Dermis blood vessel endothelial cell (primary cell): ENCODE data around the gene MTSS2. TPM values are rescaled to one million over a fixed set of nuclear protein-coding genes. Genes with fewer than 3 reads are reported as not detected.

Experiments
- DNase-seq: peaks from one replicate; pipeline ENCODE4 v3.0.0; 2010
- total RNA-seq: library from RNA; depleted of rRNA; stranded (reverse); fragments of >200 nt; gene quantifications from 2 replicates; pipeline ENCODE4 v1.2.3, GENCODE V29; 2014

MTSS2 gene
- total RNA-seq, 1 donor from 2014 or later: 20.6 TPM

DNA sequence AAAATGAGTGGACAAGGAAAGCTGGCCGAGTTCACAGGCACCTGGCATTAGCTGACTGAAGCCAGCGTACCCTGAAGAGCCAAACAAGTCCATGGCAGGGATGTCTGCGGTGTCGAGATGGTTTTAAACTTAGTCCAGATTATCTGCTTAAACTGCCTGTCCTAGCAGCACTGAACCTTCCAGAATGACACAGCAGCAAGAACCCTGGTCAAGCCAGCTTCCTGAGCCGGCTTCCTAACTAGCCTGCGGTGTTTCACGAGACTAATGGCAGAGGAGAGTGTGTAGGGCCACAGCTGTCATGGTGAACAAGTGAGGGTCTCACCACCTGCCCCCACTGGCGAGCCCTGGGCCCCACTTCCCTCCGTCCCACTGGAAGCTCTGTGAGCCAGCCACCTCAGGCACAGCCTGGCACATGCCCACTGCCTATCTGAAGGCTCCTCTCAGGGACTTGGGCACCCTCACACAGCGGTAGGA is 28.8 kb upstream of the MTSS2 start:
- DNase-seq: no peak

DNA sequence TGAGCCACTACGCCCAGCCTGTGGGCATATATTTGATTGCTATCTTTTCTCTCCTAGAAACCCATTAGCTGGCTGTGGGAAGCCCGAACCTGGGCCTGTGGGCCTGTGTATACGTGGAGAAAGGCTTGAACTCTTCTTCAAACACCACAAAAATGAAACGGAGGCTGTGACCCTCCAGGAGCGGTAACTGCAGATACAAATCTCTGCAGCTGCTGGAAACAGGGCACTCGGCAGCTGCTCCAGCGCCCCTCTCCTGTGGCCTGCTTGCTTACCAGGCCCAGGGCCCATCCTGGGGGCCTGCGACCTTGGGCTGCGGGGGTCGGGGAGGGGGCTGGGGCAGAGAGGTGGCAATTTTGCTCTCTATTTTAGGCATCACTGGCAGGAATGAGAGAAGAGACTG is 28.0 kb upstream of the MTSS2 start:
- no peak for DNase-seq

DNA sequence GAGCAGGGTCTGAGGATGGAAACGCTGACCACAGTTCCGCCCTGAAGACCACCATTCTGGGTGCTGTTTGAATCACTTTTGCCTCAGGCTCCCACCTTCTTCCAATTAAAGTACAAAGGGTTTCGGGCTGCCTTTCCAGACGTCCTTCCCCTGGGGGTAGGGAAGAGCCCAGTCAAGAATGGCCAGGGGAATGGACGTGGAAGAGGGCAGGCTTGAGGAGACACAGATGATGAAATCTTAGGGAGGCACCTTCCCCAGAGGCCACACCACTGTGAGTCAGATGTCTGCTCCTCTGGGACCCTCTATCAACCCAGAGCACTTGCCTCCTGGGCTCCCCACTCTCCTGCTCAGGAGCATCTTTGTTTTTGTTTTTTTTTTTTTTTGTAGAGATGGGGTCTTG is 27.5 kb upstream of the MTSS2 start:
- no peak for DNase-seq

DNA sequence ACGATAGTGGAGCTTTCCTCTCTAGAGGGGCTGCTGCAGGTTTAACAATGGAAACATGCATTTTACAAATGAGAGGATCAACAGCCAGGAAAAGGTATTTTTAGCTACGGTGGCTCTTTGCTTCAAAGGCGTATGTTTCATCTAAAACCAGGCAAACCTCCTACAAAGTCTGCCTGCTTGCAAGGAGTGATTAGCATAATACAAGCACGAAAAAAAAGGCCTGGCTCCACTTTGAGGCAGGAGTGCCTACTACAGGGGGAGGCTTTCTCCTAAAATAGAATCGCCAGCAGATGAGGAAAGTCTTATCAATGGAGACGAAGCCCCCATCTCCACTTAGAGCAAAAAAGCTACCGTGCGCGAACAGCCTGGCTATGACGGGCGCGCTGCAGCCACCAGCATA is 27.1 kb upstream of the MTSS2 start:
- DNase-seq: no peak

DNA sequence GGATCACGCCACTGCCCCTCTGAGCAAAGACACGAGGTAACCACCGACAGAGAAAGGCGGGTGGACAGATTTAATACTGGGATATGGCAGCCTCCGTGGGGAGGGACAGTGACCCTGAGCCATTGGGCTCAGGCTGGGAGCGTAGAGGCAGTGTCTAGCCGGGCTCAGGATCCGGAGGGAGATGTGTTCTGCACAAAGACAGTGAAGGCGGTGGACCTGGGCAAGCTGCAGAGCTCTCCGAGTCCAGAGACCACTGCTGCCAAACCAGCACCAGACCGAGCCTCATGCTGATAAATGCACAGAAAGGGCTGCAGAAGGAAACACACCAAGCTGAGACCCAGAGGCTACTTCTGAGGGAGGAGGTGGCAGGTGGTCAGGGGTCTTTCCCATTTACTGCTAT is 26.5 kb upstream of the MTSS2 start:
- no peak for DNase-seq

DNA sequence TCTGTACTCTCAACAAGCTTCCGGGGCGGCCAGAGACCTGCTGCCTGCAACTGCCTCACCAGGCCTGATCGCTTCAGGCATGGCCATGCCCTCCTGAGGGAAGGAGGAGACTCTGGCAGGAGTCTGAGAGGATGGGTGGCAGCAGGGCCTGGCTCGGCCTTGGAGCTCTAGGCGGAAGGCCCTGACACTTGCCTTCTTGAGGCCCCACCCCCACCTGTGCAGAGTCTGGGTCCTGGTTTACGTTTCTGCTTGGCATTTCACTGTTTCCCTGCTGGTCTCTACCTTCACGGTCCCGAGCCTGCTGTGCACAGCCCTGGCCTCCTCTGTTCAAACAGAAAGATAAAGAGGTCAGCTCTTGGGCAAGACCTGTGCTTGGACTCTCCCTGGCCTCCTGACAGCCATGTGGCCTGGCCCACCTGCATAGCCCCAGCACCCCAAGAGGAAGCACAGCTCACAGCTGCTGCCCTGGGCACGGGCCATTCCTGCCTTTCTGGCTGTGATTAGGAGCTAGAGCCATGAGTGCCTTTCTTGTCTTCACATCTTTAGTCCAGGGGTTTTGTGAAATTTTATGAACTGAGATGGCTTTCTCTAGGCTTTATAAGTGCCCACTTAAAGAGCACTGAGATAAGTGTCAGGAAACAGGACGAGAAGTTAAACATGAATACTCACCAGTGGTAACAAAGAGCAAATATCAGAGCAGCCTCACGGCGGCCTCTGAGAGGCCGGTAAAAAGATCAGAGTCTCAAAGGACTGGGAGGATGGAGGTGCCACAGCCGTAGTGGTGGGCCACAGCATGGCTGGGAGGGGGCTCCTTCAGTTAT is 25.6 kb upstream of the MTSS2 start:
- DNase-seq: no peak

DNA sequence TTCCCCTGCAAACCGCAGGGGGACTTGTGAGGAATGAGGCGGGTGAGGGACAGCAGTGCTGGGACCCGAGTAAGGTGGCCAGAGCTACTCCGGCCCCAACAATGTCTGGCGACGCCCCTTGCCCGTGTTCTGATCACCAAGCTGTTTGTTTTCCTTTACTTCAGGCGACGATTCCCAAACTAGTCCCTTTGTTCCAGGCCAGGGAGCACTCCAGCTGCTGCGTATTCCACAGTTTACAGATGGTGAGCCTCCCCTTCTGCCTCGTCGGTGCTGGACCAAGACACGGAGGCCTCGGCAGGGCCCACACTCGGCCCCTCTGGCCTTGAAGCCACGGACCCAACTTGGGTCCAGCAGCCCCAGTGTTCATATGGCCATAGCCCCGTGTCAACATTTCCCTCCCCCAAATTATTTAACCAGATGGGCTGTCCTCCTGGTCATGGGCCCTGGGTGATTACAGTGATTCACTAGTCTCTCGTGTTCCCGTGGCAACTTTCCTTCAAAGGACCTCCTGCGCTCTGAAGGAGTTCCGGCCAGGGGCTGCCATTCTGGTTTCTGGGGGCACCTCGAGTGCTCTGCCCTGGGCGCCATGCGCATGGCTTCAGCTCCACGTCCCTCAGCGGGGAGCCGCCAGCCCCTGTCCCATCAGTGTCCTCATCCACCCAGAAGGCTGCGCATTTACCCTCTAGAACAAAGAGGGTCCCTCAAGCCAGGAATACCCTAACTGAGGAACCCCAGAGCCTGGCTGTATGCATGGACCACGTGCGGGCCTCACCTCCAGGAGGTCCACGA is 24.8 kb upstream of the MTSS2 start:
- DNase-seq: no peak

DNA sequence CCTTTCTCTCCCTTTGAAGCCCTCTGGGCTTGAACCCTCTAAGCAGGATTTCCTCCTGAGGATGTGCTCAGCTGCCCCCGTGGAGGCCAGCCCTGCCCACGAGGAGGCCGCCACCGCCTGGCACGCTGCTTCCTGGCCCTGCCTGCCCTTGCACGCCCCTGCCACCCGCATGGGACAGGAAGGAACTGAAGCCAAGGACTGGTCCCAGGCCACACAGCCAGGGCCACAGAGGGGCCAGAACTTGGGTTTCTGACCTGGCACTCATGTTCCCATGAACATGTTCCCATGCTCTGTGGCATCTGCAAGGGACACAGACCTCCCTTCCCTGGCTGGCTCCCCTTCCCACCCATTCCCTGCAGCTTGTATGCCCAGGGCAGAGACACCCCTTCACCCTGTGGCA is 24.1 kb upstream of the MTSS2 start:
- DNase-seq: no peak

DNA sequence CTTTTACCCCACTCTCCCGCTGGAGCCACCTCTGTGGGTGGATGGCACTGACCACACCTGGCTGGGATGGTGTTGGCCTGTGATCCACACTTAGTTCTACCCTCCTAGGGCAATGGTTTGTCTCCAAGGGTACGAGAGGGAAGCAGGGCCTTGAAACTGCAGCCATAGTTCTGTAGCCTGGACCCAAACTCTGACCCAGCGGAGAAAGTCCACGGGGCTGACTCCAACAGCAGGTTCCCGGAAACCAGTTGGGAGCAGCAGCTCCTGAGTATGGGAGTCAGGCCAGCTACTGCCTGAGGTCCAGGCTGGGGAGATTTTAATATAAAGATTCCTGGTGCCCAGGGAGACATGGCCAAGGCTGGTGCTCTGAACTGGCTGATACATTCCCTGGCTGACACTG is 23.6 kb upstream of the MTSS2 start:
- DNase-seq: no peak

DNA sequence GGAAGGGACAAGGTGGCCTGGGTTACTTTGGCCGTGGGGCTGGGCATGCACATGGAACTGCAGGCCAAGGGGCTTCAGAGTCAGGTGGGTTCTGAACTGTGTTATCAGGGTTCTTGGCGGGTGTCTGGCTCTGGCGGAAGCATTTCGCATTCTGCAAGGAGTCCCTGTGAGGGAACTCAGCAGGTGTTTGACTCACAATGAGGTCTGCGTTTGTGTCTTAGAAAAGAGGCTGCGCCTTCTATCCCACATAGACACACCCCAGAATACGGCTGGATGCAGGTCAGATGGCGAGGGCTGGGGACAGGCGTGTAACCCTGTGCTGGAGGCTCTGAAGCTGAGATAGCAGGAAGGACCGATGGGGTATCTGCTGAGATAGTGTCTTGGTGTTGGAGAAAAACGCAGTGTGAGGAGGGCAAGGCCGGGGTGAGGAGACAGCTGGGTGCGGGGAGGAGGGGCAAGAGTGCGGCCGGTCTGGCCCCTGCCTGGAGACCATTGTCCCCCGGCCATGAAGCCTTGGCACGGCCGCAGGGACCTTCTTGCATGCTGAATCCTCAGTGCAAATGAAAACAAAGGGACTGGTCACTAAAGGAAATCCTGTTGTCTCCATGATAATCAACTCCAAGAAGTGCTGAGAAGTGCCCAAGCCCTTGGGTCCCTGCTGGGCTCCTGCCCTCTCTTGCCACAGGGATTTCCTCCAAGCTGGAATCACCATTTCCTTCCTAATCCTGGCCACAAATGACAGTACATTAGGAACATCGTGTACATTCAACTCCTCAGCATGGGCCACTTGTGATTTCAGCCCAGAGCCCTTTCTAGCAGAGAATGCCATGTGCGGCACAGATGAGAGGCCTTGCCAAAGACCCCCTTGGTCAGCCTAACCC is 22.8 kb upstream of the MTSS2 start:
- DNase-seq: no peak

DNA sequence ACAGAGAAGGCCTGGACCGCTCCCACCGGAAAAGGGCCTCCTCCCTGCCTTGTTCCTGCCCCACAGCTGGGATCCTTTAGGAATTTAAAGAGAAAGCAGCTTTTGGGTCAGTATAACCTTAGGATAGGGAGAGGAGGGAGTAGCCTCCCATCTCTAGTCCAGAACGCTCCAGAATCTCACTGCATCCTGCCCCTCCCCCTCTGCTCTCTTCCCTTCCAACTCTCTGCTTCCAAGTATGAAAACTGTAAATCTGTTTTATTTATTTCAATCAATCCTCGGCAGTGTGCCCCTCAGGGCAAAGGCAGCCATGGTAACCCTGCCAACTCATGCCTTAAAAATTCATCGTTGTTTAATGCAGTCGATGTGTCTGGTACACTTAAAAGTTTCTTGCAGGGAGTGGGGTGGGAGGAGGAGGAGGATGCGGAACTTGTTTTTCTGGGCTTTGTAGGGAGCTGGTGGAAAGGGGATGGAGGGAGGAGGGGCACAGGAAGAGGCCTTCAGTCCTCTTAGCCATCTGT is 21.2 kb upstream of the MTSS2 start:
- DNase-seq: peak; percentile 56

DNA sequence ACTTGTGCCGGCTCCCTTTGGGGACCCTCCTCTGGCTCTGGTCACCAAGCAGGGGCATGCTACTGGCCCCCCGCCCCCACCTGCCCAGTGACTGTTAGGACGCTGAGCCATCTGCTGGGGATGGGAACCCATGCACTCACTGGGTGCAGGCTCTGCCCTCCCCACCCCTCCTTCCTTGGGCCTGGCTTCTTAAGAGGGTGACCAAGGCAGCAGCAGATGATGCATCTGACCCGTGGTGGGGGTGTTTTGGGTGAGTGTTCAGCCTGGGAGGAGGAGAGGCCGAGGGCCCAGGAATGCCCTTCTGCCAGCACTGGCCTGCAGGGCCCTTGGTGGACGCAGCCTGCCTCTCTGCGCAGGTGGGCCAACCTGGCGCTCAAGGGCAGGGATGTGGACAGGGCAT is 19.2 kb upstream of the MTSS2 start:
- DNase-seq: no peak

DNA sequence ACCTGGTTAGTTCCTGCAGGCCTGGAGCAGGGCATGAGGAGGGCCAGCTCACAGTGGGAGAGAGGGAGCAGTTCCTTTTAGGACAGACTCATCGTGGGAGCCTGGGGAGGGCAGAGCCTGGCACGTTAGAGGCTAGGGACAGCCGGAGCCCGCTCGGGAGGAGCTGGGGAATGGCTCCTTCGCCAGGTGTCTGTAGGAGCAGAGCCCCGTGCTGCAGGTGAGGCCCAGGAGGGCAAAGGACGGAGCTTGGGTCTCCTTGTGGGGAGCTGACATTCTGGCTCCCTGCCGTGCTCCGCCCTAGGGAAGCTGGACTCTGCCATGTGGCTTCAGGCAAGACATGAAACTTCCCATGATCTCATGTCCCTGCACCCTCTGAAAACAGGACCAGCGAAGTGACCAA is 18.7 kb upstream of the MTSS2 start:
- DNase-seq: no peak

DNA sequence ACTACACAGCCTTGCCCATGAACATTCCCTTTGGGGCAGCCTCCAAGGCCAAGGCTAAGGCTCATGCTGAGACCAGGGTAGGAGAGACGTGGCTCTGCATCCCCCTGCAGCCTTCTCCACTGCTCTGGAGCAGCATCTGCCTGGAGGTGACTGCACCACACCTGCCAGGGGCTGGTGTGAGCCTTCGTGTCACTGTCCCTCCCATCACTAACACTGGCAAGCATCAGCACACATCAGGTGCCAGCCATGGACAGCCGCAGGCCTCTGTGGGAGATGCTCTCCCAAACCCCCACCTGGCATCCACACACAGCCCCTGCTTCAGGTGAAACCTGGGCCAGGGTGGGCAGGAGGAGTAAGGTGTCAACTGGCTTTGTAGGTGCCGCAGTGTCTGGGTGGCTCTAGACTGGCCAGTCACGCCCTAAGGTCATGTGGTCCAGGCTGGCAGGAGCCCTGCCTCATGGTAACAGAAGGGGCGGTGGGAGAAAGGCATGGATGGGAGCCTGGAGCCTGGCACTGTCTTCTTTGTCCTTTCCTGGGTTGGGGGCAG is 18.1 kb upstream of the MTSS2 start:
- no peak for DNase-seq

DNA sequence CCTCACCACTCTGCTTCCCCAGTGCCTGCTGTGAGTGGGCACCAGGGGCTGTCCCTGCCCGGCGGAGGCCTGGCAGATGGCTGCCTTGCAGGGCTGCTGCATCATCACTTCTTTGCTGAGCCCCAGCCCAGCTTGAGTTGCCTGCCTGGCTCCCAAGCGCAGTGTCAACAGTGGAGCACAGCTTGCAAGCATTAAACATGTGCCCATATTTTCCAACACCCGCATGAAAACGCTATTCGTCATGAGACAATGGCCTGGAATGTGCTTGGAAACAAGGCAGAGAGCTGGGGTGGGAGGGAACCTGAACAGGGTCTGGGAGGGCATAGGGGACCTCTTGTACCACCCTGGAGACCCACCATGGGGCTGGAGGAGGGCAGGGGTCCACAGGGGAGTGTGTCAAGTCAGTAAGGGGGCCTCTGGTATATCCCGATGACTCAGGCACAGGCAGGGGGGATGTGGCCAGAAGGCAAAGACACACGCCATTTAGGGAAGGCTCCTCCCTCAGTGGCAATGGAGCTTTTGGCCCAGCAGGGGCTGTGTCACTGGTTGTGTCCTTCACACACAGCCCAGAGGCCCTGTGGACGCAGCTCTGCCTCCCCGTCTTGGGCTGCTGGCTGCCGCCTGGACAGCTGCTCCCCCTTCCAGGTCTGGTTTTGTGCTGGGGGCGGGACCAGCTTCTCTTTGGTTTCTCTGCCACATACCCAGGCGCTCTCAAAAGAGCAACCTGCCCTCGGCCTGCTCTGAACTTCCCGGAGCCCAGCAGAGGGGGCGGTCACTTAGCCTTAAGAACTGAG is 17.4 kb upstream of the MTSS2 start:
- DNase-seq: no peak

DNA sequence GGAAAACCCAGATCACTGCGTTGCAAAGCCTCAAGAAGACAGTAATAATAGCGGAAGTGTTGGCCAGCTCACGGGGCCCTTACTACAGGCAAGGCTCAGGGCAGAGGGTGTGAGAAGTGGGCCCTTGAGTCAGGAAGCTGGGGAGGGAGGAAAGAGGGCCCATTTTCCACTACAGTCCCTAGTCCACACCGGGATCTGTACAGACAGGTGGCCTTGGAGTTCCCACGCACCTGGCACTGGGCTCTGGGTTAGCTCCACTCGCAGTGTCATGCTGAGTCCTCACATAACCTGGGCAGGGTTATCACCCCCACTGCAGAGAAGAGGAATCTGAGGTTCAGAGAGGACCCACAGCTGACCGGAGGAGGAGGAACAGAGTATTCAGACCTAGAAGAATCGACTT is 16.8 kb upstream of the MTSS2 start:
- no peak for DNase-seq

DNA sequence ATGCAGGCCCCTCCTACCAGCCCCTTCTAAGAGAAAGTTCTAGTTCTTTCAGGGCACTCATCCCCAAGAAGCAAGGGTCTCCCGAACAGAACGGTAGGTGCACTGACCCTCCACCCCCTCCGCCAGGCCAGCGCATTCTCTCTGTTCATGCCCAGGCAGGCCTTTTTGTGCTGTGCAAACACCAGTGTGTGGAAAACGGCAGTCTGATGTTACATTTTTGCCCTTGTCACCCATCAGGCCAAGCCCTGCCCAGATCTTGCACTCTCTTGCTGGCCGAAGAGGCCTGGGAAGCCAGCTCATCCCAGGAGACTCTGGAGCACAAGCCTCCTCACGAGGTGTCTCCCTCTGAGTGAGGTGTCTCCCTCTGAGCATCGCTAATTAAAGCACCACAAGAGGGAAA is 16.1 kb upstream of the MTSS2 start:
- DNase-seq: no peak

DNA sequence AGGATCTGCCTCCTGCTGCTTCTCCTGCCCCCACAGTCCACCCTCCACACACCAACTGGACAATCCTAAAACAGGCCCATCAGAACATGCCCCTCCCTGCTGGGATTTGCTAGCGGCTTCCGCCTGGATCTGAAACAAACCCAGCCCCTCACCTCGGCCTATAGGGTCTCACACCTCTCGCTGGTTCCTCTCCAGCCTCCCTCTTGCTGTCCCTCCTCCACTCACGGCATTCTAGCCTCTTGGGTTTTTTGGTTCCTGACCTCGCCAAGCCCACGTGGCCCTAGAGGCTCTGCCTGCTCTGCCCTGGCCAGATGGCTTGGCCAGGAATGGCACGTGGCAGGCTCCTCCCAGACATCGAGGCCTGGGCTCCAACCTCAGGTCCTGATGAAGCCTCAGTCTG is 15.7 kb upstream of the MTSS2 start:
- DNase-seq: no peak

DNA sequence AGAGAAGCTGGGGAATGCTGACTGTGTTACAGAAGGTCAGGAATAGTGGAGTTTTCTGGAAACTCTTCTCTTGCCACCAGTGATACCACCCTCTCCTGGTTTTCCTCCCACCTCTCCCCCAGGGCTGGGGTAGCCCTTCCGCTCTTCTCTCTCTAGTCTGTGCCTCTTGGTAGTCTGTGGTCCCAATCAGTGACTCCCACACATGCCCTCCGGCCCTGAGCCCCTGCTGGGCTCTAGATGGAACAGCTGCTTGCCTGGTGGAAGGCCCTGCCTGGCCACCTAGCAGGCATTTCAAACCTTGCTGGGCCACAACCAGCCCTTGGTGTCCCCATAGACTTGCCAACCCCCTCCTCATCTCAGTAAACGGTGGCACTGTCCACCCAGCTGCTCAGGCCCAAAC is 15.2 kb upstream of the MTSS2 start:
- DNase-seq: no peak

DNA sequence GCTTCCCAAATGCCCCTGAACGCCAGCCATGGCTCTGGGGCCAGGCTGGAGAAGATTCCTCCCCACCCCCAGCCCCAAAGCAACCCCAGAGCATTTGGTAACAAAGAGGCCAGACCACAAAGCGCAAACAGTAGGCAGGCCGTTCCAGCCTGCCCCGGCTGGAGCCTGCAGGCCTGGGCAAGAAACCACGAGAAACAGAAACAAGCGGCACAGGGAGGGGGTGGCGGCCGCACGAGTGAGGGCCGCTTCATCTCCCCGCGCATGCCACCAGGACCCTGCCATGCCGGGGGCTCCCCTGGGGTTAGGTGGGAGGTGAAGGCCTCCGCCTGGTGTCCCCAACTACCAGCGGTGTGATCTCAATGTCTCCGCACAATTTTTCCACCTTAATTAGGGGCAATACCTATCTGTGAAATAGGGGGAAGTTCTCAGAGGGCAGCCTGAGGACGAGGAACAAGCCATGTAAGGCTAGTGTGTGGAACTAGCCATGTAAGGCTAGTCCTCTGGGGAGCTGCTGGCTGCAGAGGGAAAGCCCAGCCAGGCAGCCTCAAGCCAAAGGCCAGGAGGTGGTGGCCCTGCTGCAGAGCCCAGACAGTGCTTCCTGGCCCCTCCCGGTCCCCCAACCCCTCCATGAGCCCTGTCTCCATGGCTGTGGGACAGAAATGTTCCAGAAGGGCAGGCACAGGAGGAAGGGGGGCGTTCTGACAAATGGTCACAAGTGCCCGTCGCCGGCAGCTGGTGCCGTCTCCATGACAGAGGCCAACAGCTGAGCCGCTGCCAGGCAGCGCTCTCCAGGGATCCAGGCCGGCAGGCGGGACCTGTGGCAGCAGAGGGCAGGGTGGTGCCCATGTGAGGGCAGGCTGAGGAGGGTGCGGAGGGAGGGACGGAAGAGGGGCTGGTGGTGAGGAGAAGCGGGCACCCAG is 14.5 kb upstream of the MTSS2 start:
- no peak for DNase-seq

DNA sequence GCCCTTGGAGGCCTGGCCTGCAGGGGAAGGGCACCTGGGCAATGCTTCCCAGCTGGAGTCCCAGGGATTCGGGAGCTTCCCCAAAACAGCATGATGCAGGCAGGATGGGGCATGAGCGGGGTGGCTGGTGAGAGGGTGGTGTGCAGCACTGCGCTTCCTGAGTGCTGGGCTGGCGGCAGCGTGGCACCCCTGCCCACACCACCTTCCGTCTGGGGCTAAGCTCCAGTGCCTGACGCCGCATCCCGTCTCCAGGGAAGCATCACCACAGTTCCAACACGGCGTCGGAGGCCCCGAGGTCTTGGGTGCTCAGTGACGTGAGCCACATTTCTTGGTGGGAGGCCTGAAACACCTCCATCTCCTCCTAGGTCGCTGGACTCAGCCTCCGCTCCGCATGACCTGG is 13.8 kb upstream of the MTSS2 start:
- no peak for DNase-seq
